Measurements from ENCODE around the gene GIMAP7. TPM values are rescaled to one million over a fixed set of nuclear protein-coding genes. Genes with fewer than 3 reads are reported as not detected.
"Not testable (repeated sequence)": the region's sequence is repeated elsewhere in the genome, so short reads cannot be mapped to it uniquely, and the experiment has no call there.

Gene GIMAP7
- 188 and 191 TPM in 2 replicates for total RNA-seq

GRCh38 chr7:150514748-150515222, at the start of gene GIMAP7:
TSS of gene GIMAP7 (plus strand) at chr7:150514872. CDS start at chr7:150519975, 5,103 bp downstream.
- intact Hi-C loops (cut with micrococcal nuclease), result loop anchor here (1.0 to 5.0 kb wide), 8 partner anchors 12 to 225 kb away; partner anchors contain the start of genes GIMAP2 and GIMAP6

DNA sequence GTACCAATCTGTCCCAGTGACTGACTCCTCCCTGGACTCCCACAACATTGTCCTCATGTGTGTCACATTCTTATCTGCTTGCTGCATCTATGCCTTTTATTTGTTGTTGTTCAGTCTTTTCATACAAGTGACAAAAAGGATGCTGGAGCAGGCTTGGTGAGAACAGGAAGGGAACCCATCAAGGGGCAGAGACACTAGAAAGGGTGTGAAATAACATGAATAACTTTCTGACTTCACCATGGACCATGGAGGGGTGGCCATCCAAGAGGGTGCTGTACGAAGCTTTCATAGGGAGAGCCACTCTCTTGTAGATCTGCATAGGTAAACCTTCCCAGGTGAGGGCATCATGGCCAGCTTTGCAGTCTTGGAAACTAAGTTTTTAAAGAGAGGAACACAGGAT, 49.7 kb upstream of the GIMAP7 start:
- intact Hi-C loops (cut with micrococcal nuclease), result no loop called here

- intact Hi-C loops (cut with micrococcal nuclease), result no loop called here
Observed at GRCh38 chr7:150465414-150465813, 49.3 kb upstream of the GIMAP7 start.

GRCh38 chr7:150466477-150466876, 48.2 kb upstream of the GIMAP7 start:
- intact Hi-C loops (cut with micrococcal nuclease), result no loop called here

GRCh38 chr7:150468241-150468640, 46.4 kb upstream of the GIMAP7 start:
- intact Hi-C loops (cut with micrococcal nuclease), result no loop called here

GRCh38 chr7:150471886-150472285, 42.8 kb upstream of the GIMAP7 start:
- intact Hi-C loops (cut with micrococcal nuclease), result no loop called here

- intact Hi-C loops (cut with micrococcal nuclease), result no loop called here
Observed at GRCh38 chr7:150473902-150474301, 40.8 kb upstream of the GIMAP7 start.

GRCh38 chr7:150476285-150476684, 38.4 kb upstream of the GIMAP7 start:
- intact Hi-C loops (cut with micrococcal nuclease), result no loop called here

DNA sequence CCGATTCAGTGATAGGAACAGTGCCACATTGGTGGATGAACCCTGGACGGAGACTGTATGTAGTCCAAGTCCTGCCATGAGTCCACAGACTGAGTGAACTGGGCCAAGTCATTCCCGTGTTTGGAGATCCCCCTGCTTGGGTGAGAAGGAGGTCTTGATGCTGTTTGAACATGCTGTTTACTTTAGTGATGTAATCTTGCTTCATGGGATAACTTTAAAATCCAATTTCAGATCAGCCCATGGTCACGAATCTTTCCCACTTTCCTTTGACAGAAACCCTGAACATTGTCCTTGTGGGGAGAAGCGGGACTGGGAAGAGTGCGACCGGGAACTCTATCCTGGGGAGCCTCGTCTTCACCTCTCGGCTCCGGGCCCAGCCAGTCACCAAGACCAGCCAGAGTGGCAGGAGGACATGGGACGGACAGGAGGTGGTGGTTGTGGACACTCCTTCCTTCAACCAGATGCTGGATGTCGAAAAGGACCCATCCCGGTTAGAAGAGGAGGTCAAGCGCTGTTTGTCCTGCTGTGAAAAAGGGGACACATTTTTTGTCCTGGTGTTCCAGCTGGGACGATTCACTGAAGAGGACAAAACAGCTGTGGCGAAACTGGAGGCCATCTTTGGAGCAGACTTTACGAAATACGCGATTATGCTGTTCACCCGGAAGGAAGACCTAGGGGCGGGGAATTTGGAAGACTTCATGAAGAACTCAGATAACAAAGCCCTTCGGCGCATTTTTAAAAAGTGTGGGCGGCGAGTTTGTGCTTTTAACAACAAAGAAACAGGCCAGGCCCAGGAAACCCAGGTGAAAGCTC, 37.6 kb upstream of the GIMAP7 start:
- intact Hi-C loops (cut with micrococcal nuclease), result no loop called here

DNA sequence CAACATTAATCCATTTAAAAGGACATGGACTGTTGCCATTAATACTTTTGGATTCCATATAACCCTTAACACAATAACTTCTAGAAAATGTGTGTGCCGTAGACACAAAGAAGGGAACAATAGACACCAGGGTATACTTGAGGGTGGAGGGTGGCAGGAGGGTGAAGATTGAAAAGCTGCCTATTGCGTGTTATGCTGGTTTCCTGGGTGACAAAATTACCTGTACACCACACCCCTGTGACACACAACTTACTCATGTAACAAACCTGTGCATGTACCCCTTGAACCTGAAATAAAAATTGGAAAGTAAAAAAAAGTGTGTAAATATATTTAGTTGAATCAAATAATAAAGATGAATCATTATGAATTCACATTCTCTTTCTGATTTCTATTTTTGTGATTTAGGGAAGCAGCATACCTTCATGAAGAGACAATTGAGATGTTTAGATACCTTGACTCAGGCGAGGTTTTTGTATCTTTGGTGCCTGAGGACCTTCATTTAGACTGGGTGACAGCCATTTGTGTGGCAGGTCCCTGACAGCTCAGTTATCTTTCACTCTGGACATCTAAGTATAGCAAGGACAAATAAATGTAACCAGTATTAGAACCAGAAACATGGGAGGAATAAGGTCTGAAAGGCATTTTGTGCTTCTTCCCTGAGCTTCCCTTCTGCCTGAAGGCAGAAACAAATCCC, 35.5 kb upstream of the GIMAP7 start:
- intact Hi-C loops (cut with micrococcal nuclease), result no loop called here

- intact Hi-C loops (cut with micrococcal nuclease), result loop anchor here (1.0 to 2.0 kb wide), 3 partner anchors 21 to 33 kb away; partner anchors contain the start of gene GIMAP7
Observed at GRCh38 chr7:150481186-150481920, 33.3 kb upstream of the GIMAP7 start.

- intact Hi-C loops (cut with micrococcal nuclease), result loop anchor here (1.0 to 2.0 kb wide), 3 partner anchors 21 to 34 kb away; partner anchors contain the start of gene GIMAP7
Observed at GRCh38 chr7:150481922-150482321, 32.8 kb upstream of the GIMAP7 start.

DNA sequence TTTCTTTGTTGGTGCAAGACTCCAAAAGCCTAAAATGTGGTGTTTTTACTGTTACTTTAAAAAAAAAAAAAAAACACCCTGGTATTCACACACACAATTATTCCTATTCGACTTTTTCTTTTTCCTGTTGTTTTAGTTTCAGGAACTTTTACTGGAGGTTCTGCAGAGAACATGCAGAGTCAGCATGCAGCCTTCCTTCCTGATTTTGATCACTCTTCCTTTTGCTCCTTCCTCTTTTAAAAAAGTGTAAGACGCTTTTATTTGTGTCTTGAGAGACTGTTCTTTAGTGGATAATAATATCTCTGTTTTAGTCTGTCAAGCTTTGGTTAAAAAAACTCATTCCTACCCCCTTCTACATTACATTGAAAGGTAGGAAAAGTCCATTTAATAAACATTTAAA, 31.2 kb upstream of the GIMAP7 start:
- intact Hi-C loops (cut with micrococcal nuclease), result not testable (repeated sequence)

DNA sequence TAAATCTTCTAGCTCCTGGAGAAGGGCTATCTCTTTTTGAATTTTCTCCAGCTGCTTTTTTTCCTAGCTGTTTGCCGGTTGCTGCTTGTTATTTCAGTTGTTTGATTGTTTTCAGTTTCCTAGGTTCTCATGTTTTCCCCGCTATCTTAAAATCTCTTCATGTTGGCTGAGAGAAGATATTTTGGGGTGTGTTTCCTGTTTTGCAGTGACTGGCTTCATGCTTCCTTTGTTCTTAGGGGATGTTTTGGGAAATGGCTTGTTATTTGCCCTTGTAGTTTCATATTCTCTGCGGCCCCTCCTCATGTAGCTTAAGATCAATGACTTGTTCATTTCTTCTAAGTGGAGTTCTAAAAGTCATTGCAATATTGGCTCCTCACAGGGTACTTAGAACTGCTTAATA, 30.6 kb upstream of the GIMAP7 start:
- intact Hi-C loops (cut with micrococcal nuclease), result not testable (repeated sequence)

DNA sequence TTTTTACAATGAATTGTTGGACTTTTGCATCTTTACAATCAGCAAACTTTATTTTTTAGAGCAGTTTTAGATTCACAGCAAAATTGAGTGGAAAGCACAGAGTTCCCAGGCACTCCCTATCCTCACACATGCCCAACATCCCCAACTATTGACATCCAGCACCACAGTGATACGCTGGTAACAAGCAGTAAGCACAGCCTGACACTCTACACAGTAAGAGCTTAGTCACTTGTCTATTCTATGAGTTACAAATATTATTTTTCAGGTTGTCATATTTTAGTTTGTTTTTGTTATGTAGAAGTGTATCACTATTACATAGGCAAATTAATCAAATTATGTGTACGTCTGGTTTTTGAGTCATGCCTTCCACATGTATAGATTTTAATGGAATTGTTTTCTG, 27.0 kb upstream of the GIMAP7 start:
- intact Hi-C loops (cut with micrococcal nuclease), result no loop called here

- intact Hi-C loops (cut with micrococcal nuclease), result no loop called here
Observed at GRCh38 chr7:150489782-150490181, 24.9 kb upstream of the GIMAP7 start.

DNA sequence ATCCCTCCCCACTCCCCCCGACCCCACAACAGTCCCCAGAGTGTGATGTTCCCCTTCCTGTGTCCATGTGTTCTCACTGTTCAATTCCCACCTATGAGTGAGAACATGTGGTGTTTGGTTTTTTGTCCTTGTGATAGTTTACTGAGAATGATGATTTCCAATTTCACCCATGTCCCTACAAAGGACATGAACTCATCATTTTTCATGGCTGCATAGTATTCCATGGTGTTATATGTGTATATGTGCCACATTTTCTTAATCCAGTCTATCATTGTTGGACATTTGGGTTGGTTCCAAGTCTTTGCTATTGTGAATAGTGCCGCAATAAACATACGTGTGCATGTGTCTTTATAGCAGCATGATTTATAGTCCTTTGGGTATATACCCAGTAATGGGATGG, 21.2 kb upstream of the GIMAP7 start:
- intact Hi-C loops (cut with micrococcal nuclease), result not testable (repeated sequence)

- intact Hi-C loops (cut with micrococcal nuclease), result loop anchor here (1.0 to 2.0 kb wide), 2 partner anchors 12 to 22 kb away; partner anchors contain the start of gene GIMAP7
Observed at GRCh38 chr7:150502519-150502918, 12.2 kb upstream of the GIMAP7 start.

- intact Hi-C loops (cut with micrococcal nuclease), result loop anchor here (2.0 kb wide), 1 partner anchor 22 kb away; no protein-coding TSS in a partner anchor
Observed at GRCh38 chr7:150503155-150503554, 11.5 kb upstream of the GIMAP7 start.

- intact Hi-C loops (cut with micrococcal nuclease), result loop anchor here (2.0 kb wide), 1 partner anchor 23 kb away; no protein-coding TSS in a partner anchor
Observed at GRCh38 chr7:150503581-150503980, 11.1 kb upstream of the GIMAP7 start.

DNA sequence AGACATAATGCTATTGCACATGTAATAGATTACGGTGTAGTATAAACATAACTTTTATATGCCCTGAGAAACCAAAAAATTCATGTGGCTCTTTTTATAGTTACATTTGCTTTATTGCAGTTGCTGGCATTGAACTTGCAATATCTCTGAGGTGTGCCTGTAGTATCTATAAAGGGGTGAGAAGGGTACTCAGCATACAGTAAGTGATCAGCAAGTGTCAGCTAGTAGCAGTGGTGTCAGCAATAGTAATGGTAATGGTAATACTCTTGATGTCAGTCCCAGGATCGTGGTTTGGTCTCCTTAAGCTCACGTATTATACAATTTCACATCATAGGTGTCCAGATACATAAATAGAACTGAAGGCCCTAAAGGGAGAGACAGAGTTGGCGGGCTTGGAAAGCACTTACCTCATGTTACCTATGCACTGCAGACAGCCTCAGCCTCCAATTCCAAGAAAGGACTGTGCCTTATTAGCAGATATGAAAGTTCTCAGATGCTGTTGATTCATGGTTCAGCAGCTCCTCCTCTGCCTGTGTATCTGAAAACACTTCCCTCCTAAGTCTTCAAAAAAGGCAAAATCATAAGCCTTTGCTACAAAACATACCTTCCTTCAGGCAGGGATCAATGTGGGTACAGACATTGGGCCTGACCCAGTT, 6.6 kb upstream of the GIMAP7 start:
- intact Hi-C loops (cut with micrococcal nuclease), result no loop called here
